Spleen (tissue), 11 donors: Measurements from ENCODE around the gene ZKSCAN5. TPM values are rescaled to one million over a fixed set of nuclear protein-coding genes. Genes with fewer than 3 reads are reported as not detected.
A peak's percentile ranks its signal among the peaks of the same experiment; 100 is the strongest.

Experiments used
- DNase-seq: peaks from one replicate; pipeline ENCODE4 v3.0.0-alpha.2; 2020
- H3K27ac ChIP-seq, 8 donors: fragments of 200-600 bp; sonication (generic) in 7 of 8; 1 replicate in 4 of 8; 2 replicates in 4 of 8; pipeline versions ENCODE4 v1.5.0 to v1.8.0; 2016 to 2021; ENCODE audit warnings: inconsistent platforms in 4 of 8, mild to moderate bottlenecking in 4 of 8, moderate library complexity in 1 of 8
- H3K27me3 ChIP-seq, 7 donors: fragments of 200-600 bp; sonication (generic) in 6 of 7; replicated peaks in 1 of 7; 1 replicate in 4 of 7; 2 replicates in 3 of 7; pipeline versions ENCODE4 v1.5.0 to v1.8.0; 2016 to 2021; ENCODE audit warnings: inconsistent platforms in 3 of 7, mild to moderate bottlenecking in 1 of 7
- H3K36me3 ChIP-seq, 6 donors: fragments of 200-600 bp; sonication (generic) in 5 of 6; 1 replicate in 4 of 6; 2 replicates in 2 of 6; pipeline versions ENCODE4 v1.5.0 to v1.8.0; 2016 to 2021; ENCODE audit warnings: inconsistent platforms in 2 of 6
- H3K4me1 ChIP-seq, 6 donors: fragments of 200-600 bp; sonication (generic) in 5 of 6; 1 replicate in 3 of 6; 2 replicates in 3 of 6; pipeline versions ENCODE4 v1.5.0 to v1.8.0; 2016 to 2021; ENCODE audit warnings: inconsistent platforms in 3 of 6
- H3K4me3 ChIP-seq, 8 donors: fragments of 200-600 bp; sonication (generic) in 7 of 8; 1 replicate in 4 of 8; 2 replicates in 4 of 8; pipeline versions ENCODE4 v1.5.0 to v1.8.0; 2016 to 2021; ENCODE audit warnings: inconsistent platforms in 4 of 8, mild to moderate bottlenecking in 4 of 8, moderate library complexity in 2 of 8
- H3K9me3 ChIP-seq, 8 donors: fragments of 200-600 bp; sonication (generic) in 7 of 8; 1 replicate in 4 of 8; 2 replicates in 4 of 8; pipeline versions ENCODE4 v1.5.0 to v1.8.0; 2016 to 2021; ENCODE audit warnings: inconsistent platforms in 4 of 8
- POLR2A ChIP-seq, 3 donors: fragments of 450-650 bp; IDR thresholded peaks; one replicate each; pipeline ENCODE4 v1.5.1; 2017; ENCODE audit warnings: antibody characterized with exemption in 3 of 3, mild to moderate bottlenecking in 1 of 3
- POLR2AphosphoS5 ChIP-seq, 3 donors: sonication (generic); formaldehyde crosslinking; IDR thresholded peaks; one replicate each; pipeline ENCODE4 v1.5.1; 2017; ENCODE audit warnings: antibody characterized with exemption in 3 of 3
- WGBS, 5 donors: extraction: QIAGEN DNeasy Blood & Tissue Kit in 3 of 5; methylation state at CpG; one replicate each; pipeline versions ENCODE4 v1.1.5 to v1.1.7; 2013 to 2018; 5-methylcytosine and 5-hydroxymethylcytosine counted together
- intact Hi-C: fragments of 100-400 bp; cut with DNase I; formaldehyde crosslinking; loops from one replicate; pipeline ENCODE4 v1.15.0; 2023; ENCODE audit warnings: low total_unique reads
- polyA plus RNA-seq, 3 donors: library from polyadenylated mRNA; stranded (reverse); fragments of 200-250 nt; gene quantifications; one replicate each; pipeline ENCODE4 v1.2.1, GENCODE V29; 2013
- total RNA-seq, 7 donors: library from RNA; depleted of rRNA in 3 of 7; stranded (reverse); fragments of >200 nt in 3 of 7; fragmentation: NEBNext Ultra II Directional in 4 of 7; extraction: Animal tissue kit (Norgen Biotek cat#: 25700) in 4 of 7; gene quantifications; one replicate each; pipeline versions ENCODE4 v1.1.0 to v1.2.1, GENCODE V29; 2016 to 2021
- TF ChIP-seq, protein P1 (sequence below), 11 experiments: fragments of 200-600 bp in 7 of 11; fragments of 450-650 bp in 4 of 11; sonication (generic) in 4 of 11; IDR thresholded peaks in 8 of 11; conservative IDR thresholded peaks in 3 of 11; 1 replicate in 7 of 11; 2 replicates in 4 of 11; pipeline versions ENCODE4 v1.4.0 to v1.8.0; 2016 to 2021; ENCODE audit warnings: antibody characterized with exemption in 11 of 11, inconsistent platforms in 4 of 11, mild to moderate bottlenecking in 1 of 11
- donor health status: healthy with polysubstance abuse.
- donor health status: DM: no; HTN: no; CAD: no; lungs with moderate emphysema.
- donor health status: DM: no; HTN: no; CAD: no.
- donor health status: Bipolar disorder and iron deficiency.
- donor health status: healthy.
- donor health status: DM: no; HTN: no; CAD: no.
- donor health status: DM: yes; HTN: yes; CAD: no.

ZKSCAN5 gene
- total and polyA plus RNA-seq, 10 donors: 2.9 to 12.2 (median 8.5) TPM

DNA sequence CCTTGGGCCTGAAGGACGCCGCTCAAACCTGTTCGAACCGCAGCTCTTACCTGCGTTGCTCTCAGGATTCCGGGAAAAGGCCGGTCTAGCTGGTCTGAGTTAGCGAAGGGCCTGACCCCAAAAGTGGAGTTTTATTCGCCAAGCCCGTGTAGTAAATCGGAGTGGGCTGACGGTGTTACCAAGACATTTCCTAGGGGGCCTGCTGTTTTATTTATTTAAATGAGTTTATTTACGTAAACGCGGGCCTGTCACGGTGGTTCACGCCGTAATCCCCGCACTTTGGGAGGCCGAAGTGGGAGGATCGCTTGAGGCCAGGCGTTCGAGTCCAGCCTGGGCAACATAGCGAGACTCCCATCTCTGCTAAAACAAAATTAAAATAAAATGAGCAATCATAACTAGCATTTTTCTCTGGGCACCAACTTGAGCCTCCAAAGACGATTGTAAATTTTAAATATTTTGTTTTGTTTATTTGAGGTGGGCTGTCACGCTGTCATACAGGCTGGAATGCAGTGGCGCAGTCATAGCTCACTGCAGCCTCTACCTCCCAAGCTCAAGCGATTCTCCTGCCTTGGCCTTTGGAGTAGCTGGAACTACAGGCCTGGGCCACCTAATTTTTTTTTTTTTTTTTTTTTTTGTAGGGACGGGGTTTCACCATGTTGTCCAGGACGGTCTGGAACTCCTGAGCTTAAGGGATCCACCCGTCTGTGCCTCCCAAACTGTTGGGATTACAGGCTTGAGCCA, 54.9 kb downstream of the ZKSCAN5 start:
- Histone ChIP-seq H3K4me3 (peak overlapping the region; percentile 36 to 95 (median 69)), H3K4me1 (peaks cover 20 to 85% (median 52%) of the 10 kb centered on the region in 6 donors), H3K36me3 (peaks cover 0 to 71% (median 50%) of the 10 kb centered on the region in 6 donors), H3K27ac (peak overlapping the region; percentile 92 to 100 (median 98)), H3K9me3 (no peaks in the 10 kb centered on the region), H3K27me3 (no peaks in the 10 kb centered on the region)
- intact Hi-C loops: no loop called here
- no peak for DNase-seq
- 28 to 36% (median 31%) methylated on average over 24 to 31 of the region's 31 CpGs for WGBS, 5 donors
- TF ChIP-seq, protein P1, sequence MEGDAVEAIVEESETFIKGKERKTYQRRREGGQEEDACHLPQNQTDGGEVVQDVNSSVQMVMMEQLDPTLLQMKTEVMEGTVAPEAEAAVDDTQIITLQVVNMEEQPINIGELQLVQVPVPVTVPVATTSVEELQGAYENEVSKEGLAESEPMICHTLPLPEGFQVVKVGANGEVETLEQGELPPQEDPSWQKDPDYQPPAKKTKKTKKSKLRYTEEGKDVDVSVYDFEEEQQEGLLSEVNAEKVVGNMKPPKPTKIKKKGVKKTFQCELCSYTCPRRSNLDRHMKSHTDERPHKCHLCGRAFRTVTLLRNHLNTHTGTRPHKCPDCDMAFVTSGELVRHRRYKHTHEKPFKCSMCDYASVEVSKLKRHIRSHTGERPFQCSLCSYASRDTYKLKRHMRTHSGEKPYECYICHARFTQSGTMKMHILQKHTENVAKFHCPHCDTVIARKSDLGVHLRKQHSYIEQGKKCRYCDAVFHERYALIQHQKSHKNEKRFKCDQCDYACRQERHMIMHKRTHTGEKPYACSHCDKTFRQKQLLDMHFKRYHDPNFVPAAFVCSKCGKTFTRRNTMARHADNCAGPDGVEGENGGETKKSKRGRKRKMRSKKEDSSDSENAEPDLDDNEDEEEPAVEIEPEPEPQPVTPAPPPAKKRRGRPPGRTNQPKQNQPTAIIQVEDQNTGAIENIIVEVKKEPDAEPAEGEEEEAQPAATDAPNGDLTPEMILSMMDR (IDR thresholded peaks at IDR 0.05 in 8 of 11, conservative IDR thresholded peaks at IDR 0.05 in 3 of 11): no peak
- TF ChIP-seq POLR2A (IDR thresholded peaks at IDR 0.05) (no peak), POLR2AphosphoS5 (IDR thresholded peaks at IDR 0.05) (no peak)

DNA sequence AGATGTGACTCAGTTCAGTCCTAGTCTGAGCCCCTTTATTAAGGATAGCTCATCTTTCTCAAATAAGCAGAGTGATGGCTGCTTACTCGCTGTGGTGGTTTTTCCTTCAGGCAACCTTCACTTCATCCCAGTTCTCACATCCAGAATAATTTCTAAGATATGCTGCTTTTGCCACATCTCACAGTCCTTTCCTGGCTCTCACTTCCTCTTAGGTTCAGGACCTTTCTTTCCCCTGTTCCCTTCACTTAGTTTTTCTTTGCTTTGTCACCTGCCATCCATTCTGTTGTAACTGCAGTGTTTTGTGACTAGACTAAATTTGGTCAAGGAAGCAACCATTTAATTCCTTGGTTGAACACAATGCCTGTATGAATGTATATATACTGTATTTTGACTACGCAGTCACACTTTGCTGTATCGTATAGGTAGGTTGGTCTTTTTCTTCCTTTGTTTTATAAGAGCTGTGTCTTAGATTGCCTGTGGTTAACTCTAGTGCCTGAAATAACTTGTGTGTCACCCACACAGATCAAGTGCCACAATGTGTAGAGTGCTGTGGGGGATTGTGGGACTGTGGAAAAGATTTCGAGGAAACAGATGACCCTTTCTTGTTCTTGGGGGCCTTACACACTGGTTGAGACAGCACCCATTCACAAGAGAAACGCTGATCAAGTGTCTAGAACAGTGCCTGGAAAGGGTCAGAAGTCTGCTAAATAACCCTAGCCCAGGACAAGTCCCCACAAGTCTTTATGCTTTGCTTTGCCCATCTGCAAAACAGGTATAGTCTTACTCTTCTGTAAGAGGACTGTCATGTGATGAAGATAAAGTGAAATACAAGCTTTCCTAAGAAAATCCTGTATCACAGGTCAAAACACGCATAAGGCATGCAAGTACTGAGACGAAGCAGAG, 56.6 kb downstream of the ZKSCAN5 start:
- peaks cover 0 to 71% (median 62%) of the 10 kb centered on the region in 6 donors for H3K36me3 ChIP-seq

DNA sequence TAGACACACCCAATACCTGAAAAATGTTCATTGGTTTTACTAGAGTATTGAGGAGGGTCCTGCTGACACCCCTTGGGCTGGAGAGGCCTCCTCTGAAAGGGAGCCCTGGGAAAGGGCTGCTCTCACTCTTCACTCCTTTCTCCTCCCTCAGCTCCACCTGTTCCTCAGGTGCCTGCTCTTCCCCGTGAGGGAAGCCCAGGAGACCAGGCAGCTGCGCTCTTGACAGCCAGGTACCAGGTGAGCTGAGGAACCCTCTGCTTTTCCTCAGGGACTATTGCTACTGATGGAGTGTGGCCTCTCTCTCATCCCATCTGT, 57.2 kb downstream of the ZKSCAN5 start:
- Histone ChIP-seq H3K27ac (no peak overlapping the region), H3K36me3 (peaks cover 0 to 71% (median 66%) of the 10 kb centered on the region in 6 donors), H3K9me3 (no peaks in the 10 kb centered on the region), H3K27me3 (no peaks in the 10 kb centered on the region), H3K4me1 (peaks cover 14 to 62% (median 38%) of the 10 kb centered on the region in 6 donors), H3K4me3 (no peak overlapping the region)
- TF ChIP-seq, protein P1 (IDR thresholded peaks at IDR 0.05 in 8 of 11, conservative IDR thresholded peaks at IDR 0.05 in 3 of 11): no peak
- TF ChIP-seq POLR2A (IDR thresholded peaks at IDR 0.05) (no peak), POLR2AphosphoS5 (IDR thresholded peaks at IDR 0.05) (no peak)
- intact Hi-C loops: no loop called here
- WGBS, 5 donors: 85 to 100% (median 97%) methylated on average over 2 of the region's 2 CpGs
- DNase-seq: no peak

More for the DNA sequence above, 56.6 kb downstream of the ZKSCAN5 start:
- 90 to 96% (median 93%) methylated on average over 7 of the region's 7 CpGs for WGBS, 5 donors
- TF ChIP-seq POLR2AphosphoS5 (IDR thresholded peaks at IDR 0.05): no peak
- TF ChIP-seq, protein P1 (IDR thresholded peaks at IDR 0.05 in 8 of 11, conservative IDR thresholded peaks at IDR 0.05 in 3 of 11): no peak
- no peak for TF ChIP-seq POLR2A (IDR thresholded peaks at IDR 0.05)
- DNase-seq: no peak
- H3K4me1 ChIP-seq: peaks cover 19 to 68% (median 44%) of the 10 kb centered on the region in 6 donors
- H3K27me3 ChIP-seq: no peaks in the 10 kb centered on the region
- no peak overlapping the region for H3K27ac ChIP-seq
- no peaks in the 10 kb centered on the region for H3K9me3 ChIP-seq
- no peak overlapping the region for H3K4me3 ChIP-seq
- intact Hi-C loops: no loop called here
